DMS53 treated with DMSO at 0.1 percent for 48 hours (cell line): ENCODE measurements around the gene FAM83D.
"Not testable (repeated sequence)": the region's sequence is repeated elsewhere in the genome, so short reads cannot be mapped to it uniquely, and the experiment has no call there.

Experiments used
- DNase-seq: peaks from one replicate; lab custom pipeline; 2025; ENCODE audit not compliant: unreplicated experiment; lab: John Stamatoyannopoulos, UW

The FAM83D gene

DNA sequence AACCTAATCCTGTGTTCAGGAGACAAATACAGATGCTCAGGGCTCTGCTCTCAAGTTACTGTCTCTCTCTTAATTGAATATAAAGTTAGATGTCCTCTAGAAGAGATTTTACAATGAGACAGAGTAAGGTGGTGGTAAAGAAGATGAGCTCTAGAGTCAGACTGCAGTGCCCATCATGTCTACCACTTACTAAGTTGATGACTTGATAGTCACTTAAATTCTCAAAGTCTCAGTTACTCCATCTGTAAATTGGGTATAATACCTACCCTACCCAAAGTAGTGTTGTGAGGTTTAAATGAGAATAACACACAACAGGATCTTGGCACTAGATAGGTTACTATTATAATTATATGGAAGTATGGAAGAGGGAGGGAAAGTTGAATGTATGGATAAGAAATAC is 37.5 kb downstream of the FAM83D start:
- DNase-seq = no peak

DNA sequence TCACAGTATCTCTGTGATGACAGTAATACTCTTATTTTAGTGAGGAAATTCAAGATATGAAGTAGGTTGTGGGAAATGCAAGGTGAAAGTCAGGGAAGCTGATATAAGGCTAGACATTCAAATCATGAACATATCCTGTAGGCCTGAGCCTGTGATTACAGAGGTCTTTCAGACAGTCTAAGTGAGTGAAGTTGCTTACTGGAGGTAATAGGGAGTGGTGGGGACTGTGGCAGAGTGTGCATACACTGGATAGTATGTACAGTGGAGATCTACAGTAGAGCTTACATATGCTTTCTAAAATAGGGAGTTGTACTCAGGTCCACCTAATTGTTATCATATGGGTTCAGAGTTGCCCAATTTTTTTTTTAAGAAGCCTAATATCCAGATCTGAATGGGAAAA is 39.0 kb downstream of the FAM83D start:
- no peak for DNase-seq

DNA sequence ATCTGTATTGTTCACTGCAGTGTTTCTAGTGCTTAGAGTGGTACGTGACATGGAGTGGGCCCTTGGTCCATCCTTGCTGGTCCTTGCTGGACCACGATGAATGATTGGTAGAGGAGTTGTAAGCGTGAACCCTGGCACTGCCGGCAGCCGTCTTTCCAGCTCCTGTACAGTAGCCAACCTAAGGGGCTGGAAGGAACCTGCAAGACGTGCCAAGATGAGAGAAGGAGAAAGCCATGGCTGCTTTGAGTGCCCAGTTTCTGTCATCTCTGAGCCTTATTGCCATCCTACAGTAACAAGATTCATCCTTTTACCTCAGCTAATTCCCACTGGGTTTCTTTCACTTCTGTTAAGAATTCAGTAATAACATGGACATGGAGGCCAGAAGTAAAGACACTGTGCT is 41.9 kb downstream of the FAM83D start:
- no peak for DNase-seq

DNA sequence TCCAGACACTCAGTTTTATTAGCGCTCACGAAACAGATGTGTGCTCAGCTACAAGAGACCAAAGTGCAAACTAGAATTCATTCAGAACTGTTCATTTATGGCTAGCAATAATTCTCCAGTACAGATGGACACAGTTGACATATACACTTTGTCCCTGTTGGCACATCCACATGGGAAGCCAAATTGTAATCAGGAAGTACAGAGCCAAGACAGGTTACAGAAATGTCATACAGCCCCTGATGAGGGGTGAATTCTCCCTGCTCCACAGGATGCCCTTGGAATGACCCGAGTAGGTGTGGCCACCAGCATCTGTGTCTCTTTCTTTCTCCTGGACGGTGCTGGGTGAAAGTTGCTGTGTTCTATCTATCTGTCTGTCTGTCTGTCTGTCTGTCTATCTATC is 43.5 kb downstream of the FAM83D start:
- DNase-seq = no peak

DNA sequence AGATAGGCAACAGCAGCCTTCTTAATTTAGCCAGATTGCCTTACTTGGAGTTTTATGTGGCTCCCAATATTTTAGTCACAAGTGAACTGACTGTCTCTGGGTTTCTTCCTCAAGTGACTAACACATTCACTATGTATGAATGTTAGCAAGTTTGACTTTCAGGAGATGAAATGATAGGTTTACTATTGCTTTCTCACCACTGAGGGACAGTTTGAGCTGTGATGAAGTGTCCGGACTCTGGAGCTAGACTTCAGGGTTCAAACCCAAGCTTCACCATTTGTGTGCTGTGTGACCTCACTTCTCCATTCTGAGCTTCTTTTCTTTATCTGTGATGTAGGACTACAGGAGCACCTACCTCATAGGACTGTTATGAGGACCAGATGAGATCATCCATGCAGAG is 44.1 kb downstream of the FAM83D start:
- no peak for DNase-seq

DNA sequence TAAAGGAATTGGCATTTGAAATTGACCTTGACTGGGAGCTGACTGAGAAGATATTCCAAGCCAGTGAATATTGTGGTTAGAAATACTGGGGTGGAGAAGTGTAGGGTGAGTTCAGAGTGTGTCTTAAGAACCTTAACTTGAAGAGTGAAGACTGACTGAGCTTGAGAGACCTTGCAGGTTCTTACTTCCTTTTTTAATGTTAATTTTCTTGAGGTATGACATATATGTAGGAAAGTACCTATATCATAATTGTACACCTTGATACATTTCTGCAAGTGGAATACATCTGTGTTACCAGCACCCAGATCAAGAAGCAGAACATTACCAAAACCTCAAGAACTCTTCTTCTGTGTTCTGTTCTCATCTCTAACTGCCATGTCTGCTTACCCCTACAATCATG is 46.9 kb downstream of the FAM83D start:
- no peak for DNase-seq

DNA sequence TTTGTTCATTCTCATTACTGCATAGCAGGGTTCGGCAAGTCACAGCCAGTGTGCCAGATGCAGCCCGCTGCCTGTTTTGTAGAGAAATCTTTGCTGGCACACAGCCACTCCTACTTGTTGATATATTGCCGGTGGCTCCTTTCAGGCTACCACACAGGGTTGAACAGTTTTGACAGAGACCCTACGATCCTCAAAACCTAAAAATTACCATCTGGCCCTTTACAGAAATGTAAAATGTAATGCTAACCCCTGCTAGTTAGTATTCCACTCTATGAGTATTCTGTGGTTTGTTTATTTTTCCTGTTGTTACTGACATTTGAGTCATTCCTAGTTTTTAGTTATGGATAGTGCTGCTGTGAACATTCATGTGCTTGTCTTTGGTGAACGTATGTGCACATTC is 47.4 kb downstream of the FAM83D start:
- no peak for DNase-seq

DNA sequence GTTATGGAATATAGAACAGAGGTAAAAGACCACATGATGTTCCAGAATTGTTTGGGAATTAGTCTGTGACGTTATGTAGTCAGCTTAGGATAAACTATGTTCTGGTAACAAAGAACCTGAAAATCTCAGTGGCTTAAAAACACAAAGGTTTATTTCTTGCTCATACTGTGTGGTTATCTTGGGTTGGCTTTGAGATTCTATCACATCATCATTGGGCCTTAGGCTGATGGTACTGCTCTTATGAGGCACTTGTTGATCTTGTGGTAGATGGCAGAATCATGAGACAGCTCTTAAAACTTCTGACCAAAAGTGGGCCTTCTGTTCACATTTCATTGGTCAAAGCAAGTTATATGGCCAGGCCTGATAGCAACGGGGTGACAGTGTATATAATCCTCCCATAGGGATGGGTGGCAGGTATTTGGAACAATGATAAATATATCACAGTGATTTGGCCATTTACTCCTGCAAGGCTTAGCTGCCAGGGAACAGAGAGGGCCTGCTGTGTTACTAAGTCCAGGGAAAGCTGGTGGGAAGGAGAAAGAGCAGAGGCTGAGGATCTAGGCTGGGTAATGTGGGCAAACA is 49.4 kb downstream of the FAM83D start:
- DNase-seq = no peak

DNA sequence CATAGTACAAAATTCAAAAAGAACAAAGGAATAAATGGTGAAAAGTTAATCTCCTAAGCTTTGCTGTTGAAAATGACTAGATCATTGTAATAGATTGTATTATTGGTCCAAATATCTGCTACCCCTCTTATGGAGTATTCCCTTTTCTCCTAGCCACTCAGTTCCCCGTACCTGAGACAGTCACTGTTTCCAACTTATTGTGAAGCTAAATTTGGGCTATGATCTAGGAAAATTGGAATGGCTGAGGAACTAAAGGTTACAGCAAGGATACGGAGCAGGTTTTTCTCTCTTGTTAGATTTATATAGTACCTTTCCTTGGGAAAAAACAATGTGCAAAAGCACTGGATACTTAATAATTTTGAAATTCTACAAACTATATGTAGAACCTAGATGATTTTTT is 53.2 kb downstream of the FAM83D start:
- DNase-seq = no peak

DNA sequence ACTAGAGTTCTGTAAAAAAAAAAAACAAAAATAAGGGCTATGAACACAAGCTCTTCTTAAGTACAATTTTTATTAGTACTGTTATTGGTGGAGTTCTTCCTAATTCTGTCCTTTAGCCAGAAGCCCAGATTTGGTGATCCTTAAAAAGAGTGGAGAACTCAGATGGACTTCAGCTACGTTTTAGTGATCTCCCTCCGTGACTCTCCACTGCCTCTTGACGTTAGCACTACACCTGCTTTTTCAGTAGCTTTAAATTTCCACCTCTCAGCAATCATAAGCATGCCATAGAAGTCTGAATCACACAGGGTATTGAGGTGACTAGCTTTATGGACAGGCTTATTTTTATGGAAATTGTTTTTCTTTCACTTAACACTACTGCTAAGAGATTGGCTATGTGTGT is 53.6 kb downstream of the FAM83D start:
- no peak for DNase-seq

DNA sequence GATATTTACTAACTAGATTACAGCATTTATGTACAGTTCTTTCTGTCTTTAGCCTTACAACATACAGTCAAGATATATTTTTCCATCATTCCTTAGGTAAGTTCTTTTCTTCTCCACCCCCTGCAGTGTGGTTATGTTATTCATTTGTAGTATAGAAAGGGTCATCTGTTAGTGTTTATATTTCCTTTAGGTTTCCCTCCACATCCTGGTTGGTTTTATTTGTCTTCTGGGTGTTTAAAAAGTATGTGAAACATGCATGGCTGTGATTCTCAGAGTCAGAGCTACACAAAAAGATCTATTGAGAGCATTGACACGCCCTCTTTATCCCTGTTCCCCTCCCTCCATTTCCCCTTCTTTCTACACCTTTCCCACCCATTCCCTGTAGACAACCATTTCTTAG is 56.1 kb downstream of the FAM83D start:
- DNase-seq = no peak

DNA sequence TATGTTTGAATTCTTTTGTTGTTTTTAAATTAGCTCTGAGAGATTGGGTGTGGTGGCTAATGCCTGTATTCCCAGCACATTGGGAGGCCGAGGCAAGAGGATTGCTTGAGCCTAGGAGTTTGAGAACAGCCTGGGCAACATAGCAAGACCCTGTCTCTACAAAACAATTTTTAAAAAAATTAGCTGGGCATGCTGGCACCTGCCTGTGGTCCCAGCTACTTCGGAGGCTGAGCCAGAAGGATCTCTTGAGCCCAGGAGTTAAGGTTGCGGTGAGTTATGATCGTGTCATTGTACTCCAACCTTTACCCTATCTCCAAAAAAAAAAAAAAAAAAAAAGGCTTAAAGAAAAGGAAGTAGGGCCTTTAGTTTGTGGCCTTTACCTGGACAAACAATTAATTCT is 58.8 kb downstream of the FAM83D start:
- no peak for DNase-seq

DNA sequence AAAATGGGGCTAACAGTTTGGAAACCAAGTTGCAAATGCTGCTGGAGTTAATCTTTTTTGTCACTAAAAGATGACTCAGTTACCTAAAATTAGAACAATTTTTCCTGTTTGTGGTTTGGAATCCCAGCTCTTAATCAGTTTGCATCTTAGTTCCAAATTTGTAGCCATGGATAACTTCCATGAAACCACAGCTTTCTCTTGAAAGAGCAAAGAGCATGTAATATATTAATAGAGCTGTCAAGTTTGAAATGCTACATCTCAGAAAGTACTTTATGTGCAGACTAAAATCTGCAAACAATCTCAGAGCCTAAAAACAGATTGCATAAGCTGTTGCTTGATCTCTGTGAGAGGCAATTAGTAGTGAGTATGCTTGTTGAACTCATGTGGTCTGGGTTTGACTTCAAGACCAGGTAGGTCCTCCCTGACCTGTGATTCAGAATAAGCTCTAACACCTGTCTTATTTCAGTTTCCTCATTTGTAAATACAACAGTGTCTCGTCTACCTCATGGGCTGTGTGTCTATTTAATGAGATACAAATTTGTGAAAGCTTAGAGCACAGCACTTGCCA is 59.5 kb downstream of the FAM83D start:
- no peak for DNase-seq

DNA sequence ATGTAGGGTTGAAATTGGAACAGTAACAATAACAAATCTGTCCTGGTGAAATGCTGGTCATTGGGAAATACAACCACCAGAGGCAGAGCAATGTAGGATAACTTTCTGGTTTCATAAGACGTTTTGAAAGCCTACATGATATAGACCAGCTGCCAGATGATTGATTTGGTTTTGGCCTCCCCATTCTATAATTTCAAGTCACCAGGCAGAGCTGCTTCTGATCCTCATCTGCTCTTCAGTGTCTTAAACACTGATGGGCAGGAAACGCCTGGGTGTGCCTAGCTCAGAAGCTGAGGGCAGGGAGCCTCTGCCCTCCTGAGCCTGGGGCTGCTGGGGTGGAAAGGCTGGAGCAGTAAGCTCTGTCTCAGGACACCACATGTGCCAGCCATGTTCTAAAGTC is 60.4 kb downstream of the FAM83D start:
- no peak for DNase-seq

DNA sequence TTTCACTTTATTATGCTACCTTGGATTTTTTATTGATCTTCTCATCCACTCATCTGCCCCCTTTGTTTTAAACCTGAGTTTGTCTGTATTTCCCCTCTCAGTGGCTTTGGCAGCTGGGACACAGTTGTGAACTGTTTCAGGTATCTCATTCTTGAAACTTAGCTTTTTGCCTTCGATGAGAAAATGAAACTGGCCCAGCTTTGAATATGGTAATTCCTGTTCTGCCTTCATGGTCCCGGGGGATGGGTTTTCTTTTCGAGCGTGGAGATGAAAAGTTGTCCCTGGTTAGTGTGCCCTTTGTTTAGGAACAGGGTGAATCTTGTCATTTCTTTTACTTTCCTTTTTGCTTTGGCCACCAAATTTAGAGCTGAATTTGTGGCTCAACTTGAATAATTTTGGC is 61.6 kb downstream of the FAM83D start:
- no peak for DNase-seq

DNA sequence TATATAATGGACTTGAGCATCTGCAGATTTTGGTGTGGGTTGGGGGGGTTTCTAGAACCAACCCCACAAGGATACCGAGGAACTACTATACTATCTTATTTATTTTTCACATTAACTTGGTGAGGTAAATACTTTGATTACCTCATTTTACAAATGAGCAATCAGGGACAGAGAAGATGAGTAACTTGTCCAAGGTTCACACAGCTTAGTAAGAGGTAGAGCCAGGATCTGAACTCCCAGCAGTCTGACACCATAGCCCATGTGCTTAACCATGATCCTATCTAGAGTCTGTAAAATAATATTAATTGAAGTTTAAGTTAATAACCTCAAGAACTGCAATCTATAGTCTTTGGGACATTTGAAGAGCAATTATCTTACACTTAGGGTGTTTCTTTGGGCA is 64.5 kb downstream of the FAM83D start:
- DNase-seq = no peak

DNA sequence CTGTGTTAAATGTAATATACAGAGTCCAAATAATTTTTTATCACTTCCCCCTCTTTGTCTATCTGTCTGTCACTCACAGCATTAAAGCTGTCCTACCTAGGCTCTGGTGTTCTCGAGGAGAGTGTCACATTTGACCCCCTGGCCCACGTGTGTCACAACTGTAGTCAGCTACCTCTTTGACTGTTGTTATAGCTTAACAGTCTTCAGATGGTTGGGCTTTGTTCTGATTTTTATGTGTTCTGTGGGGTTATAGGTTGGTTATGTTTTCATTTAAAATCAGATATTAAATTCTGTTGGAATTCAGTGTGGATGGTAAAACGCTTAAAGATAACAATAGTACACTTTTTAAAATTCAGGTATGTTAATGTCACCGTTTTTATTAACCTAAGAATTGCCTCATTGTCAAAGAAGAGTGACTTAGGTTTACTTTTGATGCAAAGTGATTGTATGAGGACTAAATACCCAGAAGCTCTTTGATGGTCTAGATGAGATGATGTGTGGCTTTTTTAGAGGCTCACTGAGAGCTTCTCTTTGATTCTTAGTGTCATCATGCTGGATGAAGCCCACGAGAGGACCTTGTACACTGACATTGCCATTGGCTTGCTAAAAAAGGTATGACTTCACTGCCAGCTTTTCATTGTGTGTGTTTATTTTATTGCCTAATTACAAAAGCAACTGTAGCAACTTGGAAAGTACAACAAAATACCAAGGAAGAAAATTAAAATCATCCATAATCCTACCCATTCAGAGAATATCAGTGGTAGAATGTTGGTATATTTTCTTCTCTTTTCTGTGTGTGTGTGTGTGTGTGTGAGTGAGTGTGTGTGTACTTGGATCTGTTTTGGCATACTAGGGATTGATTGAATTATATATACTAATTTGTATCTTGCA is 65.8 kb downstream of the FAM83D start:
- DNase-seq = no peak

DNA sequence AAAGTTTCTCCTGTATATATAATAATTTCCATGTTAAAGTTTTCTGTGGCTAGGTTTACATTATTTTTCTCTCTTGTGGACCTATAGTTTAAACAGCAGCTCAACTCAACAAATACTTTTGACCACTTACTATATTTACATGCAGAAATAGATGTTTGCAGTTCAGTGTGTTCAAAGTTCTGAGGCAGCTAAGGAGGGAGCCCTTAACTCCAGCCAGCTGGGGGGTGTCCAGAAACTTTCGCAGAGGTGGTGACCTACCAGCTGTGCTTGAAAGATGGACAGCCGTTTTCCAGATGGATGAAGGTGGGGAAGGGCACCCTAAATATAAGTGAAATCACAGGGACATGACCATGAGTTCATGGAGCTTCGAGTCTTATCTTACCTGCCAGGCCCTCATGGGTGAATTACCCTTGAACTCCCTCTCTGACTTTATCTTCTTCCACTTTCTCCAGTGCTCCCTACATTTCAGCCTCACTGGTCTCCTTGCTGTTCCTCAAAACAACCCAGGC is 69.4 kb downstream of the FAM83D start:
- DNase-seq = no peak

DNA sequence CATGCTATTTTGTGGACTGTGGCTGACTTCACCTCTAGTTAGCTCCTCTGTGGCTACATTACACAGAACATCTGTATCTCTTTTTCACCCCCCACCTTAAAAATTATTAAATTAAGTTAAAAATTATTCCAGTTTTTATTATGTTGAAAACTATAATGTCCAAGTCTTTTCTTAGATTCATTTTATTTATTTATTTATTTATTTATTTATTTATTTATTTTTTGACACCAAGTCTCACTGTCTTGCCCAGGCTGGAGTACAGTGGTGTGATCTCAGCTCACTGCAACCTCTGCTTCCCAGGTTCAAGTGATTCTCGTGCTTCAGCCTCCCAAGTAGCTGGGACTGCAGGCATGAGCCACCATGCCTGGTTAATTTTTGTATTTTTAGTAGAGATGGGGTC is 70.6 kb downstream of the FAM83D start:
- DNase-seq = not testable (repeated sequence)

DNA sequence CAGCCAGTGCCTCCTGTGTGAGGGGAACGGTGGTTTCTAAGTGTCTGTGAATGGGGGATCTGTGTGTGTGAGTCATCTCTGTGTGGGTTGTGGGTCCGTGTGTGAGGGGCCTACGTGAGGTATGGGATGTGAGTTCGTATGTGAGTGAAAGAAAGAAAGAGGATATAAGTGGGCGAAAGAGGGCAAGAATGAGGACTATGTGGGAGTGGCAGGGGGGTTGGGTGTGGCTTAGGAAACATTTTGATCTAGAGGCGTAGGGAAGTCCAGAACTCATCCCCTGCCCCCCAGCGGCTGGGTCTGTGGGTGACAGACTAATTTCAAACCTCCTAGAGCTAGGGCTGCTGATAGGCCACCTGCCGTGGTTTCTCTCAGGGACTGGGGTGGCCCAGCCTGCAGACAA is 71.4 kb downstream of the FAM83D start:
- DNase-seq = no peak

DNA sequence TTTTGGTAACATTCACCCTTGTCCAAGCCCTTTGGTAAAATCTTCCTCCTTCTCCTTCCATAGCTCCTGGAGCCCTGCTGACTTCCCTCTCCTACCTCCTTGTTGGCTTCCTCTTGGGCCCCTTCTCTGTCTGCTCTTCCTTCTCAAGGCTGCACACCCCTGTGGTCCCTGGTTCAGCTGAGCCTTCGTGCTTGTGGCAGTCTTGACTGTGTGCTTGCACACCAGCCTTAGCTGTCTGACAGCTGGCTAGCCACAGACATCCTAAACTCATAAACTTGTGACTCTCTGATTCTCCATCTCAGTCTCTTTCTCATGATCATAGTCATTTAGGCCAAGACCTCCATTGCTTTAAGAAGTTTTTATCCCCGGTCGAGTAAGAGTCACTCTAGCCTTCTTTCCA is 73.0 kb downstream of the FAM83D start:
- no peak for DNase-seq
